Neural progenitor cell (in vitro differentiated cells): ENCODE data around the gene TTYH3.

Experiments
- CTCF ChIP-seq: fragments of 200-600 bp; sonication (generic); IDR thresholded peaks from 2 replicates; pipeline ENCODE4 v1.5.1; 2017; ENCODE audit warnings: antibody characterized with exemption, mild to moderate bottlenecking
- EZH2 ChIP-seq: fragments of 200-600 bp; sonication (generic); IDR thresholded peaks from 2 replicates; pipeline ENCODE4 v1.6.1; 2017; ENCODE audit warnings: antibody characterized with exemption, mild to moderate bottlenecking, moderate library complexity
- EZH2phosphoT487 ChIP-seq: fragments of 200-600 bp; sonication (generic); IDR thresholded peaks from 2 replicates; pipeline ENCODE4 v1.6.1; 2017; ENCODE audit warnings: antibody characterized with exemption

GRCh38 chr7:2586326-2587020, 45.3 kb upstream of the TTYH3 start:
- no peak for TF ChIP-seq CTCF
- TF ChIP-seq EZH2 = no peak
- TF ChIP-seq EZH2phosphoT487 = no peak
